ENCODE results near the gene MORC2.

DNA sequence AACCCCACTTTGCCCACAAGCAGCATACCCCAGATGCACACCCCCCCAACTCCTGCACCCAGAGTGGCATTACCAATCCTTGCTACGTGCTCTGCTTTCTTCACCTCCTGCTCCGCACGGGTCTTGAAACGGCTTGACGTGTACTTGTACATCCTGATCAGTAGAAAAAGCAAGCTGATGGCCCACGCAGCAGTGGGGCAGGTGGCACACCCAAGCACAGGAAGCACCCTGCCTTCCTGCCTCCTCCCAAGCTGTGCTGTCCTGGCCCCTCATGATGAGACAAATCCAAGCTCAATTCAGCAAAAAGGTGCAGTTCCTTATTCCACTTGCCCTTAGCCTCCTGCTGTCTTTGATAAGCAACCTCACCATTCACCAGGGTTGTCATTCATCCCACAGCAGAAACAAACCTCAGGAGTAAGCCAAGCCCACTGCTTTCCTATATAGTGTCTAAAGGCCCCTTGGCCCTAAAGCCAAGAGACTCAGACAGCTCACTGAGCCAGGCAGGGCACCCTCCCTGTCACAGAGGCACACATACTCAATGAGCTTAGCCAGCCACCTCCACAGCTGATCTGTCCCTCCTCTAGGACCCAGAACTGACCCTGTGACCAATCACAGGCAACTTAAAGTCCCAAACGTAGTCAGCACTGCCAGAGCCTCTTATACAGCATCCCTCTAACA lies 27.8 kb downstream of the MORC2 start:
- TF ChIP-seq, protein P1, sequence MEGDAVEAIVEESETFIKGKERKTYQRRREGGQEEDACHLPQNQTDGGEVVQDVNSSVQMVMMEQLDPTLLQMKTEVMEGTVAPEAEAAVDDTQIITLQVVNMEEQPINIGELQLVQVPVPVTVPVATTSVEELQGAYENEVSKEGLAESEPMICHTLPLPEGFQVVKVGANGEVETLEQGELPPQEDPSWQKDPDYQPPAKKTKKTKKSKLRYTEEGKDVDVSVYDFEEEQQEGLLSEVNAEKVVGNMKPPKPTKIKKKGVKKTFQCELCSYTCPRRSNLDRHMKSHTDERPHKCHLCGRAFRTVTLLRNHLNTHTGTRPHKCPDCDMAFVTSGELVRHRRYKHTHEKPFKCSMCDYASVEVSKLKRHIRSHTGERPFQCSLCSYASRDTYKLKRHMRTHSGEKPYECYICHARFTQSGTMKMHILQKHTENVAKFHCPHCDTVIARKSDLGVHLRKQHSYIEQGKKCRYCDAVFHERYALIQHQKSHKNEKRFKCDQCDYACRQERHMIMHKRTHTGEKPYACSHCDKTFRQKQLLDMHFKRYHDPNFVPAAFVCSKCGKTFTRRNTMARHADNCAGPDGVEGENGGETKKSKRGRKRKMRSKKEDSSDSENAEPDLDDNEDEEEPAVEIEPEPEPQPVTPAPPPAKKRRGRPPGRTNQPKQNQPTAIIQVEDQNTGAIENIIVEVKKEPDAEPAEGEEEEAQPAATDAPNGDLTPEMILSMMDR (conservative IDR thresholded peaks at IDR 0.05; ENCODE audit: low read depth, low read length), result no peak
- TF ChIP-seq EZH2 (IDR thresholded peaks at IDR 0.05; ENCODE audit: low read length, unreplicated experiment), result no peak
- no peak for TF ChIP-seq EZH2phosphoT487 (IDR thresholded peaks at IDR 0.05; ENCODE audit: borderline replicate concordance, low read length)
